WTC11 (cell line): Measurements from ENCODE around the gene TTC39B. TPM values are rescaled to one million over a fixed set of nuclear protein-coding genes. Genes with fewer than 3 reads are reported as not detected.
A peak's percentile ranks its signal among the peaks of the same experiment; 100 is the strongest.

Experiments used
- ATAC-seq: fragments of 200-7000 bp; cut with Tn5 transposase; 2 replicates; pipeline ENCODE4 v1.10.0; 2021; ENCODE audit warnings: mild to moderate bottlenecking, moderate library complexity
- CTCF ChIA-PET: fragments of 300-600 bp; sonication (Branson Sonifier 250); formaldehyde crosslinking; loops from one replicate; lab custom pipeline; 2021; ENCODE audit warnings: antibody characterized with exemption; lab: Charles Lee
- POLR2A ChIA-PET: fragments of 350-600 bp; sonication (Branson Sonifier 250); formaldehyde crosslinking; loops from one replicate; lab custom pipeline; 2021; ENCODE audit warnings: antibody characterized with exemption; lab: Charles Lee
- DNase-seq: peaks from one replicate; pipeline ENCODE4 v3.0.0; 2021; ENCODE audit warnings: low spot score
- H3K27ac Mint-ChIP-seq: 2 replicates; pipeline ENCODE4 v1.8.0; 2021; ENCODE audit warnings: mixed read lengths
- H3K27me3 Mint-ChIP-seq: 2 replicates; pipeline ENCODE4 v1.8.0; 2021; ENCODE audit warnings: low read depth, mild to moderate bottlenecking, moderate library complexity, mixed read lengths
- H3K36me3 Mint-ChIP-seq: 2 replicates; pipeline ENCODE4 v1.8.0; 2021; ENCODE audit warnings: mixed read lengths
- H3K4me1 Mint-ChIP-seq: 2 replicates; pipeline ENCODE4 v1.8.0; 2022; ENCODE audit warnings: mixed read lengths
- H3K4me3 Mint-ChIP-seq: 2 replicates; pipeline ENCODE4 v1.8.0; 2021; ENCODE audit warnings: mild to moderate bottlenecking, moderate library complexity, mixed read lengths
- H3K9me3 Mint-ChIP-seq: 2 replicates; pipeline ENCODE4 v1.8.0; 2021; ENCODE audit warnings: mixed read lengths
- CDX4 ChIP-seq: fragments of 250-450 bp; sonication (Bioruptor Pico); IDR thresholded peaks from 2 replicates; pipeline ENCODE4 v1.9.0; 2021; ENCODE audit warnings: moderate library complexity, mild to moderate bottlenecking, inconsistent platforms, borderline replicate concordance
- CREM ChIP-seq: sonication (generic); formaldehyde crosslinking; IDR thresholded peaks from 2 replicates; pipeline ENCODE4 v1.8.1; 2022; ENCODE audit warnings: mild to moderate bottlenecking, missing genetic modification reagents, moderate library complexity
- GABPB1 ChIP-seq: sonication (generic); formaldehyde crosslinking; IDR thresholded peaks from 2 replicates; pipeline ENCODE4 v1.8.1; 2023; ENCODE audit warnings: mild to moderate bottlenecking, missing genetic modification reagents
- GRHL2 ChIP-seq: fragments of 250-450 bp; sonication (Bioruptor Pico); IDR thresholded peaks from 2 replicates; pipeline ENCODE4 v1.8.0; 2022; ENCODE audit warnings: mild to moderate bottlenecking, moderate library complexity; ENCODE audit not compliant: insufficient replicate concordance, severe bottlenecking
- JAZF1 ChIP-seq: fragments of 250-450 bp; sonication (Bioruptor Pico); IDR thresholded peaks from 2 replicates; pipeline ENCODE4 v1.9.0; 2021; ENCODE audit warnings: moderate library complexity, mild to moderate bottlenecking, inconsistent platforms
- JUN ChIP-seq: sonication (generic); formaldehyde crosslinking; IDR thresholded peaks from 2 replicates; pipeline ENCODE4 v1.8.0; 2023; ENCODE audit warnings: mild to moderate bottlenecking, missing genetic modification reagents
- NFATC4 ChIP-seq: fragments of 250-450 bp; sonication (Bioruptor Pico); IDR thresholded peaks from 2 replicates; pipeline ENCODE4 v1.9.0; 2021; ENCODE audit warnings: mild to moderate bottlenecking
- NFYB ChIP-seq: sonication (generic); formaldehyde crosslinking; conservative IDR thresholded peaks from 2 replicates; pipeline ENCODE4 v1.8.0; 2022; ENCODE audit warnings: low read depth, missing genetic modification reagents
- NR3C1 ChIP-seq: sonication (generic); formaldehyde crosslinking; conservative IDR thresholded peaks from 2 replicates; pipeline ENCODE4 v1.8.1; 2023; ENCODE audit warnings: low read depth, mild to moderate bottlenecking, missing genetic modification reagents
- PRRX2 ChIP-seq: fragments of 250-450 bp; sonication (Bioruptor Pico); IDR thresholded peaks from 2 replicates; pipeline ENCODE4 v1.8.0; 2021; ENCODE audit warnings: mild to moderate bottlenecking
- SMAD3 ChIP-seq: sonication (generic); formaldehyde crosslinking; IDR thresholded peaks from 2 replicates; pipeline ENCODE4 v1.8.0; 2022; ENCODE audit warnings: missing genetic modification reagents, mild to moderate bottlenecking, borderline replicate concordance
- TCF7 ChIP-seq: sonication (generic); formaldehyde crosslinking; IDR thresholded peaks from 2 replicates; pipeline ENCODE4 v1.8.0; 2022; ENCODE audit warnings: mild to moderate bottlenecking, low read depth, missing genetic modification reagents, moderate library complexity
- ZNF121 ChIP-seq: sonication (generic); formaldehyde crosslinking; IDR thresholded peaks from 2 replicates; pipeline ENCODE4 v1.8.0; 2023; ENCODE audit warnings: missing genetic modification reagents
- ZNF232 ChIP-seq: sonication (generic); formaldehyde crosslinking; IDR thresholded peaks from 2 replicates; pipeline ENCODE4 v1.8.0; 2022; ENCODE audit warnings: mild to moderate bottlenecking, missing genetic modification reagents
- ZNF281 ChIP-seq: sonication (generic); formaldehyde crosslinking; IDR thresholded peaks from 2 replicates; pipeline ENCODE4 v1.8.0; 2023; ENCODE audit warnings: mild to moderate bottlenecking, missing genetic modification reagents
- ZNF317 ChIP-seq: sonication (generic); formaldehyde crosslinking; IDR thresholded peaks from 2 replicates; pipeline ENCODE4 v1.8.1; 2023; ENCODE audit warnings: low read depth, mild to moderate bottlenecking, moderate library complexity, missing genetic modification reagents, borderline replicate concordance
- total RNA-seq: library from RNA; stranded (reverse); gene quantifications from 3 replicates; pipeline ENCODE4 v1.2.3, GENCODE V29; 2021
- TF ChIP-seq, protein P1 (sequence below): sonication (generic); formaldehyde crosslinking; IDR thresholded peaks from 2 replicates; pipeline ENCODE4 v1.8.0; 2023; ENCODE audit warnings: missing genetic modification reagents

The TTC39B gene
- total RNA-seq, 1 experiment from 2014 or later = 12.5 TPM

- TF ChIP-seq PRRX2 (CRISPR knock-in tag) (no peak), GABPB1 (CRISPR knock-in tag) (no peak), CREM (CRISPR knock-in tag) (no peak), GRHL2 (CRISPR knock-in tag) (no peak), NFATC4 (no peak), TCF7 (CRISPR knock-in tag) (no peak), CDX4 (CRISPR knock-in tag) (no peak), ZNF317 (CRISPR knock-in tag) (no peak), ZNF121 (CRISPR knock-in tag) (no peak), NR3C1 (CRISPR knock-in tag) (no peak)
- TF ChIP-seq, protein P1, sequence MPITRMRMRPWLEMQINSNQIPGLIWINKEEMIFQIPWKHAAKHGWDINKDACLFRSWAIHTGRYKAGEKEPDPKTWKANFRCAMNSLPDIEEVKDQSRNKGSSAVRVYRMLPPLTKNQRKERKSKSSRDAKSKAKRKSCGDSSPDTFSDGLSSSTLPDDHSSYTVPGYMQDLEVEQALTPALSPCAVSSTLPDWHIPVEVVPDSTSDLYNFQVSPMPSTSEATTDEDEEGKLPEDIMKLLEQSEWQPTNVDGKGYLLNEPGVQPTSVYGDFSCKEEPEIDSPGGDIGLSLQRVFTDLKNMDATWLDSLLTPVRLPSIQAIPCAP (CRISPR knock-in tag) = no peak
- peaks cover 8% of the 10 kb centered on the region for H3K36me3 Mint-ChIP-seq
- CTCF ChIA-PET = interaction anchor here (1.0 to 1.4 kb wide), 5 partner anchors 48 to 268 kb away, joined by 3 to 8 read pairs (median 4); partner anchors contain the start of gene TTC39B
- H3K4me1 Mint-ChIP-seq = peaks cover 37% of the 10 kb centered on the region
- no peaks in the 10 kb centered on the region; the same call in 1 of the 2 replicates for H3K27me3 Mint-ChIP-seq
- peaks cover 27% of the 10 kb centered on the region for H3K9me3 Mint-ChIP-seq
- POLR2A ChIA-PET = interaction anchor here (1.0 kb wide), 1 partner anchor 47 kb away, joined by 3 read pairs; the partner anchor contains the start of gene TTC39B
- no peak overlapping the region; the same call in 1 of the 2 replicates for H3K4me3 Mint-ChIP-seq
- peak overlapping the region; percentile 91 for H3K27ac Mint-ChIP-seq
- no peak for DNase-seq
- ATAC-seq = peak; percentile 9
Measured at GRCh38 chr9:15354713-15355112, 47.7 kb upstream of the TTC39B start.

- DNase-seq = no peak
- no peak overlapping the region for H3K4me3 Mint-ChIP-seq
- peaks cover 8% of the 10 kb centered on the region for H3K36me3 Mint-ChIP-seq
- H3K27ac Mint-ChIP-seq = no peak overlapping the region
- peaks cover 37% of the 10 kb centered on the region for H3K4me1 Mint-ChIP-seq
- no peak for ATAC-seq
- CTCF ChIA-PET = no interaction called here
- no peak for TF ChIP-seq ZNF232
- no peak for TF ChIP-seq ZNF281 (CRISPR knock-in tag)
- TF ChIP-seq JUN (CRISPR knock-in tag) = no peak
- H3K27me3 Mint-ChIP-seq = no peaks in the 10 kb centered on the region; the same call in 1 of the 2 replicates
- H3K9me3 Mint-ChIP-seq = peaks cover 21% of the 10 kb centered on the region
- POLR2A ChIA-PET = no interaction called here
Measured at GRCh38 chr9:15353892-15354291, 46.9 kb upstream of the TTC39B start.

DNA sequence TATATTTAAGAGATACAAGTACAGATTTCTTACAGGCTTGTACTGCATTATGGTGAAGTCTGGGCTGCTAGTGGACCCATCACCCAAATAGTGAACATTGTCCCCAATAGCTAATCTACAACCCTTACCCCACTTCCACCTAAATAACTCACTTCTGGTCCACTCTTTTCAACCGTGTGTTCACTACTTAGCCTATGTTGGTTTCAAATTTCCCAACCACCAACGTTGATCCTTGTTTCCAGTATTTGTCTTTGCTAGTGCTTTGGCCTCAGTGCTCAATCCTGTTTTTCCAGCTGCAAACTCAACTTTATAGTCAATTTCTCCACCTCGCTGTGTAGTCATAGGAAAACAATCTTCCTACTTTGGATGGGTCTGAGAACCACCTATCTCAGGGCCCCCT lies 45.3 kb upstream of the TTC39B start:
- H3K27ac Mint-ChIP-seq = no peak overlapping the region
- CTCF ChIA-PET = no interaction called here
- TF ChIP-seq JAZF1 (CRISPR knock-in tag) (no peak), SMAD3 (no peak), NFYB (no peak)
- TF ChIP-seq, protein P1 (CRISPR knock-in tag) = no peak
- H3K27me3 Mint-ChIP-seq = no peaks in the 10 kb centered on the region; the same call in 1 of the 2 replicates
- DNase-seq = no peak
- peaks cover 36% of the 10 kb centered on the region for H3K4me1 Mint-ChIP-seq
- POLR2A ChIA-PET = no interaction called here
- peaks cover 15% of the 10 kb centered on the region for H3K9me3 Mint-ChIP-seq
- no peak overlapping the region for H3K4me3 Mint-ChIP-seq
- H3K36me3 Mint-ChIP-seq = peaks cover 4% of the 10 kb centered on the region
- no peak for ATAC-seq
